H1 (cell line): Measurements from ENCODE around the gene PPP1R3E. TPM values are rescaled to one million over a fixed set of nuclear protein-coding genes. Genes with fewer than 3 reads are reported as not detected.
A peak's percentile ranks its signal among the peaks of the same experiment; 100 is the strongest.

Source experiments
- CTCF ChIA-PET: fragments of 300-600 bp; sonication (Branson Sonifier 250); formaldehyde crosslinking; loops from one replicate; lab custom pipeline; 2021; ENCODE audit not compliant: partially characterized antibody; lab: Charles Lee
- POLR2A ChIA-PET: fragments of 300-600 bp; sonication (Branson Sonifier 250); formaldehyde crosslinking; loops from one replicate; lab custom pipeline; 2021; ENCODE audit warnings: inconsistent platforms; ENCODE audit not compliant: partially characterized antibody; lab: Charles Lee
- DNase-seq, 2 experiments: peaks; one replicate each; pipeline versions ENCODE4 v3.0.0 to v3.0.0-alpha.2; 2010 to 2022; ENCODE audit warnings: low spot score in 2 of 2, low read depth in 1 of 2, mixed read lengths in 1 of 2
- FAIRE-seq: peaks from 2 replicates; lab custom pipeline; 2011; peaks lifted over from hg19 to GRCh38; lab: Jason Lieb, UNC
- H2AFZ ChIP-seq: 2 replicates; pipeline ENCODE4 v1.8.1; 2012; ENCODE audit warnings: low read length, inconsistent platforms
- H2AK5ac ChIP-seq: 2 replicates; pipeline ENCODE4 v1.6.1; 2013; ENCODE audit warnings: low read depth, low read length
- H2BK120ac ChIP-seq: replicated peaks from 2 replicates; pipeline ENCODE3; 2013; ENCODE audit warnings: low read depth, low read length, inconsistent platforms
- H2BK12ac ChIP-seq: 2 replicates; pipeline ENCODE4 v1.6.1; 2013; ENCODE audit warnings: low read depth, low read length
- H2BK15ac ChIP-seq: 2 replicates; pipeline ENCODE4 v1.6.1; 2013; ENCODE audit warnings: low read length
- H2BK20ac ChIP-seq: 2 replicates; pipeline ENCODE4 v1.6.1; 2013; ENCODE audit warnings: low read length
- H2BK5ac ChIP-seq: 2 replicates; pipeline ENCODE4 v1.6.1; 2013; ENCODE audit warnings: low read depth, low read length
- H3K14ac ChIP-seq: 2 replicates; pipeline ENCODE4 v1.6.1; 2013; ENCODE audit warnings: inconsistent platforms; ENCODE audit not compliant: insufficient read length
- H3K18ac ChIP-seq: 2 replicates; pipeline ENCODE4 v1.6.1; 2013; ENCODE audit warnings: low read length; ENCODE audit errors: extremely low read depth
- H3K23ac ChIP-seq: 2 replicates; pipeline ENCODE4 v1.6.1; 2013; ENCODE audit warnings: inconsistent platforms; ENCODE audit not compliant: insufficient read length
- H3K23me2 ChIP-seq: 2 replicates; pipeline ENCODE4 v1.6.1; 2013; ENCODE audit warnings: low read depth, low read length
- H3K27ac ChIP-seq: 2 replicates; pipeline ENCODE4 v1.6.1; 2011; ENCODE audit warnings: low read depth, low read length, inconsistent platforms
- H3K27me3 ChIP-seq, 4 experiments: replicated peaks in 1 of 4; 1 replicate in 1 of 4; 2 replicates in 3 of 4; pipeline versions ENCODE4 v1.6.1 to v1.8.1; 2011 to 2013; ENCODE audit warnings: low read length in 3 of 4, mild to moderate bottlenecking in 3 of 4, inconsistent platforms in 2 of 4, mixed read lengths in 2 of 4, moderate library complexity in 1 of 4; ENCODE audit not compliant: control insufficient read depth in 3 of 4, insufficient read depth in 3 of 4; ENCODE audit errors: extremely low read depth in 1 of 4
- H3K36me3 ChIP-seq, 4 experiments: 2 replicates each; pipeline versions ENCODE4 v1.6.1 to v1.8.1; 2011 to 2013; ENCODE audit warnings: mild to moderate bottlenecking in 4 of 4, low read length in 3 of 4, moderate library complexity in 2 of 4, control low read depth in 1 of 4, inconsistent platforms in 1 of 4; ENCODE audit not compliant: insufficient read depth in 4 of 4, control insufficient read depth in 2 of 4
- H3K4ac ChIP-seq: replicated peaks from 2 replicates; pipeline ENCODE3; 2013; ENCODE audit warnings: low read length, low read depth, mixed read lengths, inconsistent platforms; ENCODE audit not compliant: insufficient read length
- H3K4me1 ChIP-seq, 4 experiments: replicated peaks in 1 of 4; 1 replicate in 1 of 4; 2 replicates in 3 of 4; pipeline versions ENCODE4 v1.6.1 to v1.8.1; 2011 to 2013; ENCODE audit warnings: low read length in 3 of 4, inconsistent platforms in 2 of 4, mixed read lengths in 1 of 4; ENCODE audit not compliant: insufficient read depth in 4 of 4, control insufficient read depth in 3 of 4
- H3K4me2 ChIP-seq, 2 experiments: 2 replicates each; pipeline versions ENCODE4 v1.6.1 to v1.8.1; 2011 to 2013; ENCODE audit warnings: low read depth in 2 of 2, low read length in 2 of 2, control low read depth in 1 of 2, inconsistent platforms in 1 of 2, mild to moderate bottlenecking in 1 of 2; ENCODE audit not compliant: insufficient read depth in 1 of 2
- H3K4me3 ChIP-seq, 4 experiments: fragments of 200-600, 300-600 bp in 1 of 4; sonication (generic), shearing (Covaris generic), sonication (Bioruptor Twin) in 1 of 4; 2 replicates each; pipeline versions ENCODE4 v1.5.1 to v1.8.1; 2011 to 2016; ENCODE audit warnings: low read length in 4 of 4, low read depth in 3 of 4, control low read depth in 2 of 4, inconsistent platforms in 2 of 4, mild to moderate bottlenecking in 2 of 4, mixed read lengths in 1 of 4, moderate library complexity in 1 of 4; ENCODE audit not compliant: insufficient read depth in 2 of 4; ENCODE audit errors: extremely low read depth in 1 of 4
- H3K56ac ChIP-seq: replicated peaks from 2 replicates; pipeline ENCODE3; 2013; ENCODE audit warnings: low read depth, mild to moderate bottlenecking, mixed read lengths, low read length, inconsistent platforms; ENCODE audit not compliant: insufficient read length
- H3K79me1 ChIP-seq: 2 replicates; pipeline ENCODE4 v1.6.1; 2013; ENCODE audit warnings: low read depth, low read length, control low read depth
- H3K79me2 ChIP-seq, 2 experiments: 2 replicates each; pipeline versions ENCODE4 v1.6.1 to v1.8.1; 2012 to 2013; ENCODE audit warnings: low read length in 2 of 2, mild to moderate bottlenecking in 2 of 2, inconsistent platforms in 1 of 2; ENCODE audit not compliant: insufficient read depth in 2 of 2, control insufficient read depth in 1 of 2
- H3K9ac ChIP-seq, 4 experiments: replicated peaks in 1 of 4; 1 replicate in 1 of 4; 2 replicates in 3 of 4; pipeline versions ENCODE4 v1.6.1 to v1.8.1; 2011 to 2013; ENCODE audit warnings: low read depth in 3 of 4, low read length in 3 of 4, control low read depth in 2 of 4, mild to moderate bottlenecking in 2 of 4, moderate library complexity in 2 of 4, inconsistent platforms in 1 of 4; ENCODE audit errors: extremely low read depth in 1 of 4
- H3K9me3 ChIP-seq, 2 experiments: 2 replicates each; pipeline versions ENCODE4 v1.6.1 to v1.8.1; 2012 to 2013; ENCODE audit warnings: mild to moderate bottlenecking in 2 of 2, moderate library complexity in 2 of 2, control low read depth in 1 of 2, inconsistent platforms in 1 of 2, low read depth in 1 of 2, low read length in 1 of 2, mixed read lengths in 1 of 2; ENCODE audit not compliant: insufficient read depth in 2 of 2
- H4K20me1 ChIP-seq, 2 experiments: replicated peaks in 1 of 2; 2 replicates each; pipeline versions ENCODE3 to v1.8.1; 2011 to 2013; ENCODE audit warnings: inconsistent platforms in 2 of 2, low read length in 2 of 2, mild to moderate bottlenecking in 1 of 2; ENCODE audit not compliant: insufficient read depth in 2 of 2, control insufficient read depth in 1 of 2
- H4K5ac ChIP-seq: 2 replicates; pipeline ENCODE4 v1.6.1; 2013; ENCODE audit warnings: low read length, low read depth, mixed read lengths, inconsistent platforms; ENCODE audit not compliant: insufficient read length
- H4K8ac ChIP-seq: 2 replicates; pipeline ENCODE4 v1.8.0; 2013; ENCODE audit warnings: mild to moderate bottlenecking, moderate library complexity, low read length, inconsistent platforms; ENCODE audit not compliant: insufficient read depth; ENCODE audit errors: extremely low read depth
- H4K91ac ChIP-seq: replicated peaks from 2 replicates; pipeline ENCODE3; 2013; ENCODE audit warnings: low read length, mixed read lengths, inconsistent platforms; ENCODE audit not compliant: insufficient read length
- ATF2 ChIP-seq: IDR thresholded peaks from 2 replicates; pipeline ENCODE4 v1.6.1; 2012; ENCODE audit warnings: low read length, inconsistent platforms
- CBX5 ChIP-seq: fragments of 300-800, 300-1000 bp; sonication (generic); IDR thresholded peaks from 2 replicates; pipeline ENCODE4 v1.7.1; 2016; ENCODE audit warnings: antibody characterized with exemption, low read length, low read depth
- JUND ChIP-seq: IDR thresholded peaks from 2 replicates; pipeline ENCODE4 v1.6.1; 2011; ENCODE audit warnings: mild to moderate bottlenecking, improper control_type of control experiment, low read length
- MAX ChIP-seq: IDR thresholded peaks from 2 replicates; pipeline ENCODE4 v1.6.1; 2012; ENCODE audit warnings: inconsistent platforms
- SP2 ChIP-seq: IDR thresholded peaks from 2 replicates; pipeline ENCODE4 v1.6.1; 2012; ENCODE audit warnings: mild to moderate bottlenecking, low read length, inconsistent platforms
- TAF1 ChIP-seq: IDR thresholded peaks from 2 replicates; pipeline ENCODE4 v1.6.1; 2011; ENCODE audit warnings: mild to moderate bottlenecking, low read depth, low read length
- TCF12 ChIP-seq: IDR thresholded peaks from 2 replicates; pipeline ENCODE4 v1.6.1; 2011; ENCODE audit warnings: low read depth, mild to moderate bottlenecking, low read length
- WGBS, 2 experiments: shearing (Covaris generic) in 1 of 2; methylation state at CpG; one replicate each; pipeline versions ENCODE4 v1.1.6 to v1.1.7; 2013 to 2015; ENCODE audit warnings: low lambda C conversion rate in 2 of 2, mixed read lengths in 2 of 2, inconsistent platforms in 1 of 2, low coverage in 1 of 2, missing lambda C conversion rate in 1 of 2; ENCODE audit not compliant: insufficient replicate concordance in 2 of 2, insufficient coverage in 1 of 2, insufficient read length in 1 of 2; ENCODE audit errors: extremely low coverage in 1 of 2, missing lambda C conversion rate in 1 of 2; 5-methylcytosine and 5-hydroxymethylcytosine counted together
- polyA plus RNA-seq, 7 experiments: library from polyadenylated mRNA; depleted of rRNA in 3 of 7; stranded (reverse) in 5 of 7; unstranded in 2 of 7; fragments of >200 nt in 5 of 7; fragments of 200-250 nt in 2 of 7; gene quantifications; 1 replicate in 5 of 7; 2 replicates in 1 of 7; 4 replicates in 1 of 7; pipeline versions ENCODE4 v1.2.1 to v1.2.3, GENCODE V29; 2011 to 2013; ENCODE audit warnings: missing spikeins in 2 of 7, mixed read lengths in 2 of 7
- total RNA-seq: library from RNA; stranded (reverse); fragmentation: NEBNext Ultra II Directional; extraction: Animal tissue kit (Norgen Biotek cat#: 25700); gene quantifications from 2 replicates; pipeline ENCODE4 v1.2.1, GENCODE V29; 2021

Gene PPP1R3E
- total and polyA plus RNA-seq, 2 of the 8 experiments (the other 6 are each of a cell fraction or from before 2014, with no cell fraction given): 4.4 to 4.7 TPM

GRCh38 chr14:23252006-23252405, 50.7 kb downstream of the PPP1R3E start:
- Histone ChIP-seq H3K79me2 (no peaks in the 10 kb centered on the region), H3K4me3 (peak overlapping the region in 3 of 4 experiments; percentile 15 to 46 (median 20); a peak in 5 of 8 replicates), H4K20me1 (no peaks in the 10 kb centered on the region), H3K4me2 (peak overlapping the region; percentile 60 to 96), H3K14ac (no peak overlapping the region), H3K4ac (peak overlapping the region; percentile 79), H3K79me1 (no peaks in the 10 kb centered on the region), H3K56ac (no peak overlapping the region), H2BK5ac (peak overlapping the region; percentile 100), H2BK120ac (peak overlapping the region; percentile 91), H3K36me3 (no peaks in the 10 kb centered on the region), H4K91ac (peak overlapping the region; percentile 3), H3K4me1 (peaks cover 9 to 22% (median 13%) of the 10 kb centered on the region in 4 experiments; a peak in 5 of 7 replicates), H3K9me3 (no peaks in the 10 kb centered on the region), H4K5ac (peak overlapping the region; percentile 32), H3K23me2 (peaks cover 4% of the 10 kb centered on the region; the same call in 1 of the 2 replicates), H4K8ac (no peak overlapping the region), H2BK15ac (no peak overlapping the region), H2AFZ (no peak overlapping the region), H2AK5ac (peak overlapping the region; percentile 99), H3K9ac (peak overlapping the region in 1 of 4 experiments; percentile 32; a peak in 1 of 7 replicates), H3K18ac (peak overlapping the region; percentile 98), H3K23ac (no peak overlapping the region), H3K27ac (peak overlapping the region; percentile 89), H2BK20ac (peak overlapping the region; percentile 98), H3K27me3 (no peaks in the 10 kb centered on the region), H2BK12ac (peak overlapping the region; percentile 99)
- 10% methylated on average over 3 of the region's 3 CpGs; no CpG with 5 or more reads in 1 of the 2 experiments for WGBS, 2 experiments
- POLR2A ChIA-PET: interaction anchor here (0.9 to 2.9 kb wide), 12 partner anchors 8 to 157 kb away, joined by 3 to 19 read pairs (median 4); partner anchors contain the start of genes ACIN1, C14orf119, HOMEZ and PABPN1
- DNase-seq: peak in 1 of 2 experiments; percentile 36
- FAIRE-seq: peak; percentile 86
- CTCF ChIA-PET: interaction anchor here (0.7 kb wide), 1 partner anchor 93 kb away, joined by 3 read pairs; no protein-coding TSS in a partner anchor
- TF ChIP-seq SP2 (no peak), ATF2 (peak; percentile 67), CBX5 (no peak), MAX (no peak), TCF12 (no peak), JUND (peak; percentile 52; the same call in 1 of the 2 replicates), TAF1 (no peak)
